Measurements from ENCODE around the gene GOLGA6L25. TPM values are rescaled to one million over a fixed set of nuclear protein-coding genes. Genes with fewer than 3 reads are reported as not detected.
A peak's percentile ranks its signal among the peaks of the same experiment; 100 is the strongest.
"Not testable (repeated sequence)": the region's sequence is repeated elsewhere in the genome, so short reads cannot be mapped to it uniquely, and the experiment has no call there.

GOLGA6L25 gene, protein sequence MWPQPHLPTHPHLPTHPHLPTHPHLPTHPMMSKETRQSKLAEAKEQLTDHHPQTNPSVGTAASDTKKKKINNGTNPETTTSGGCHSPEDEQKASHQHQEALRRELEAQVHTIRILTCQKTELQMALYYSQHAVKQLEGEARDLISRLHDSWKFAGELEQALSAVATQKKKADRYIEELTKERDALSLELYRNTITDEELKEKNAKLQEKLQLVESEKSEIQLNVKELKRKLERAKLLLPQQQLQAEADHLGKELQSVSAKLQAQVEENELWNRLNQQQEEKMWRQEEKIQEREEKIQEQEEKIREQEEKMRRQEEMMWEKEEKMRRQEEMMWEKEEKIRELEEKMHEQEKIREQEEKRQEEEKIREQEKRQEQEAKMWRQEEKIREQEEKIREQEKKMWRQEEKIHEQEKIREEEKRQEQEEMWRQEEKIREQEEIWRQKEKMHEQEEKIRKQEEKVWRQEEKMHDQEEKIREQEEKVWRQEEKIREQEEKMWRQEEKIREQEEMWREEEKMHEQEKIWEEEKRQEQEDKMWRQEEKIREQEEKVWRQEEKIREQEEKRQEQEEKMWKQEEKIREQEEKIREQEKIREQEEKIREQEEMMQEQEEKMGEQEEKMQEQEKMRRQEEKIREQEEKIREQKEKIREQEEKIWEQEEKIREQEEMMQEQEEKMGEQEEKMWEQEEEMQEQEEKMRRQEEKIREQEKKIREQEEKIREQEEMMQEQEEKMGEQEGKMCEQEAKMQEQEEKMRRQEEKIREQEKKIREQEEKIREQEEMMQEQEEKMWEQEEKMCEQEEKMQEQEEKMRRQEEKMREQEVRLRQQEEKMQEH
- total RNA-seq (not detected), polyA plus RNA-seq (not detected)
- long read RNA-seq, donor 1, result 0 reads
- long read RNA-seq, donor 2, result 0 reads
- long read RNA-seq, donor 3, result 0 reads

DNA sequence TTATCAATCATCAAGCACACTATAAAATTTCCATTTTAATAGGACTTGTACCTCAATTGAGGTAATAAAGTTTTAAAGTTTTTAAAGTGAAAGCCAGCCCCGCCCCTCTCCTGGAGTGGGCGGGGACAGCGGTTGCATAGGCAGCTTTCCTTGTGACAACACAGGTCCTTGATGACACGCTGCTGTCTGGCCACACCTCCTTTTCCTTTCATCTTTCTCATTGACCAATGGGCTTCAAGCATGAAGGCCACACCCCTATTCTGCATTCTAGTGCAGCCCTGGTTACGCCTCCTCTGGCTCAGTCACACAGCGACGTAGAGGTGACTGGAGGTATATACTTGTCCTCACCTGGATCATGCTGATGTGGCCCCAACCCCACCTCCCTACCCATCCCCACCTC is at the start of gene GOLGA6L25:
GOLGA6L25 (plus strand) TSS at position 301 of the 400 bp plus-strand sequence; CDS start at position 362, 61 bp downstream.
- H3K27me3 ChIP-seq; H3K27ac ChIP-seq; DNase-seq; H3K4me1 ChIP-seq (ENCODE audit: insufficient read depth); H3K9me3 ChIP-seq; H3K36me3 ChIP-seq; H3K4me3 ChIP-seq; intact Hi-C loops (cut with DNase I): not testable (repeated sequence)
- WGBS, 3 donors, result 100% methylated on average over 3 of the region's 7 CpGs; no CpG with 5 or more reads in 2 of the 3 donors

DNA sequence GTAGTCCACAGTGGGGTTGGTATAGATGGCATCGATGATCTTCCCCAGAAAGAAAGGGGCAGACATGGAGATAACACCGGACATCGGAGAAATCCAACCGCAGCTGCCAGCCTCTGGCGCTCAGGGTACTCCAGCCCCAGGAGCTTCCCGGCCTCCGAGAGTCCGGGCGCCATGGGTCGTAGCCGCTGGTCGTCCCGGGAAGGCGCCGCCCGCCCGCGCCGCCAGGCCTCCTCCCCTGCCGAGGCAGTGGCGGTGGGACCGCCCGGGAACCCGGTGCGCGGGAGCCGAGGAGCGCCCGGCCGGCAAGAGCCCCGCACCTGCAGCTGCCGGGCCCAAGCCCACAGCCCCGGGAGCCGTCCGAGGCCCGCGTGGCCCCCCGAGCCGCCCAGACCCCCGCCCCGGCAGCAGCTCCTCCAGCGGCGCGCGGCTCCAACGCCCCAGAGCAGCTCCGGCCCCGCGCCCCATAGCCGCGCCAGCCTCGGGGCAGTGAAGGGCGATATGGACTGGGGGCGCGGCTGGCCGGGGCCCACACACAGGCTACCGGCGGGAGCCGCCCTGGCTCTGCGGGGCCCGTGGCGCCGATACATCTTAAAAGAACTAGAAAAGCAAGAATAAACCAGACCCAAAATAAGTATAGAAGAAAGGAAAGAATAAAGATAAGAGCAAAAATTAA is 45.0 kb upstream of the GOLGA6L25 start:
- intact Hi-C loops (cut with DNase I); H3K27me3 ChIP-seq; H3K9me3 ChIP-seq; H3K27ac ChIP-seq; DNase-seq; H3K4me1 ChIP-seq (ENCODE audit: insufficient read depth); H3K4me3 ChIP-seq; H3K36me3 ChIP-seq: not testable (repeated sequence)
- WGBS, 3 donors, result 0% methylated on average over 16 of the region's 63 CpGs; no CpG with 5 or more reads in 2 of the 3 donors

DNA sequence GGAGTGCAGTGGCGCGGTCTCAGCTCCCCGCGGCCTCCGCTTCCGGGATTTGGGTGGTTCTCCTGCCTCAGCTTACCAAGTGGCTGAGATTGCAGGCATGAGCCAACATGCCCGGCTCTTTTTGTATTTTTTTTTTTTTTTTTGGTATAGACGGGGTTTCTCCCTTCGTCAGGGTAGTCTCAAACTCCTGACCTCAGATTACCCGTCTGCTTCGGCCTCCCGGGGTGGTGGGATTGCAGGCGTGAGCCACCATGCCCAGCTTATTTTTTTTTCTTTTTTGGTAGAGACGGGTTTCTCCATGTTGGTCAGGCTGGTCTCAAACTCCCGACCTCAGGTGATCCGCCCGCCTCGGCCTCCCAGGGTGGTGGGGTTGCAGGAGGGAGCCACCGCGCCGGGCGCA is 39.2 kb upstream of the GOLGA6L25 start:
- H3K27ac ChIP-seq; H3K9me3 ChIP-seq; intact Hi-C loops (cut with DNase I); H3K36me3 ChIP-seq; H3K4me3 ChIP-seq; H3K27me3 ChIP-seq; H3K4me1 ChIP-seq (ENCODE audit: insufficient read depth): not testable (repeated sequence)
- DNase-seq, result peak in 1 of 5 donors; percentile 21
- 86 to 88% methylated on average over 7 to 10 of the region's 22 CpGs; no CpG with 5 or more reads in 1 of the 3 donors for WGBS, 3 donors

DNA sequence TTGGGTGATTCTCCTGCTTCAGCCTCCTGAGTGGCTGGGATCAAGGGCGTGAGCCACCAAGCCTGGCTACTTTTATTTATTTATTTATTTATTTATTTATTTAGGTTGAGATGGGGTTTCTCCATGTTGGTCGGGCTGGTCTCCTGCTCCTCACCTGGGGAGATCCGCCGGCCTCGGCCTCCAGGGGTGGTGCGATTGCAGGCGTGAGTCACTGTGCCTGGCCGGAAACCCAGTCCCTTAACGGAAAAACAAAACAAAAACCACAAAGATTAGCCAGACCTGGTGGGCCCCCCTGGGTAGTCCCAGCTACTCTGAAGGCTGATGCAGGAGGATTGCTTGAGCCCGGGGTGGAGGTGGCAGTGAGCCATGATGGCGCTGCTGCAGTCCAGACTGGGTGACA is 38.2 kb upstream of the GOLGA6L25 start:
- H3K27me3 ChIP-seq; H3K36me3 ChIP-seq; H3K27ac ChIP-seq; H3K4me3 ChIP-seq; intact Hi-C loops (cut with DNase I); H3K9me3 ChIP-seq; H3K4me1 ChIP-seq (ENCODE audit: insufficient read depth); DNase-seq: not testable (repeated sequence)
- 78 to 81% methylated on average over 2 to 5 of the region's 11 CpGs; no CpG with 5 or more reads in 1 of the 3 donors for WGBS, 3 donors

DNA sequence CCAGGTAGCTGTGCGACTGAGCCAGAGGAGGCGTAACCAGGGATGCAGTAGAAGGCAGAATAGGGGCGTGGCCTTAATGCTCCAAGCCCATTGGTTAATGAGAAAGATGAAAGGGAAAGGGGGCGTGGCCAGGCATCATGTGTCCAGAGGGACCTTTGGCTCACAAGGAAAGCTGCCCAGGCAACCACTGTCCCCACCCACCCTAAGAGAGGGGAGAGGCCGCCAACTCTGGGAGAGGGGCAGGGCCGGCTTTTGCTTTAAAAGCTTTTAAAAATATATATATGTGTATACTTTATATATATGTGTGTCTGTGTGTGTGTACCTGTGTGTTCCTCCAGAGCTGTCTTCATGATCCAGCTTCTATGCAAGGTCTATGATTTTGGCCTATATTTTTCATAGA is 20.4 kb upstream of the GOLGA6L25 start, which contains the start of gene GOLGA8G:
GOLGA8G (minus strand) TSS at position 18 of the 400 bp plus-strand sequence. CDS start 62 bp downstream, outside the sequence.
- H3K4me1 ChIP-seq (ENCODE audit: insufficient read depth); H3K4me3 ChIP-seq; H3K36me3 ChIP-seq; intact Hi-C loops (cut with DNase I); H3K27ac ChIP-seq; DNase-seq; H3K27me3 ChIP-seq; H3K9me3 ChIP-seq: not testable (repeated sequence)
- WGBS, 3 donors, result 65 to 88% (median 74%) methylated on average over 3 to 4 of the region's 6 CpGs

DNA sequence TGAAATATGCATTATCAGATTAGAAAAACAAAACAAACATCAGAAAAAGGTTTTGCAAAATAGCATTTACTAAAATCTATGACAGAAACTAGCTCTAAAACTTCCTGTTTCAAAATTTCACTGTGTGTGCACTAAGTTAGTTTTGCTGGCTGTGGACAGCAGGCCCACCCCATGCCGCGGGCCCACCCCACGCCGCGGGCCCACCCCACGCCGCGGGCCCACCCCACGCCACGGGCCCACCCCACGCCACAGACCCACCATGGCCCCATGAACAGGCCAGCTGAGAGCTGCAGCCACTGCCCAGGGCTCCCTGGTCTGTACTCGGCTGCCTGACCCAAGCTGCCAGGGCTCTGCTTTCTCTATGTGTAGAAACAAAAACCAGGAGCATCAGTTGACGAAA is 20.0 kb downstream of the GOLGA6L25 start:
- H3K36me3 ChIP-seq; H3K27me3 ChIP-seq; H3K27ac ChIP-seq; H3K4me1 ChIP-seq (ENCODE audit: insufficient read depth); DNase-seq; intact Hi-C loops (cut with DNase I); H3K4me3 ChIP-seq; H3K9me3 ChIP-seq: not testable (repeated sequence)
- WGBS, 3 donors, result 29 to 45% methylated on average over 10 to 11 of the region's 13 CpGs; no CpG with 5 or more reads in 1 of the 3 donors

DNA sequence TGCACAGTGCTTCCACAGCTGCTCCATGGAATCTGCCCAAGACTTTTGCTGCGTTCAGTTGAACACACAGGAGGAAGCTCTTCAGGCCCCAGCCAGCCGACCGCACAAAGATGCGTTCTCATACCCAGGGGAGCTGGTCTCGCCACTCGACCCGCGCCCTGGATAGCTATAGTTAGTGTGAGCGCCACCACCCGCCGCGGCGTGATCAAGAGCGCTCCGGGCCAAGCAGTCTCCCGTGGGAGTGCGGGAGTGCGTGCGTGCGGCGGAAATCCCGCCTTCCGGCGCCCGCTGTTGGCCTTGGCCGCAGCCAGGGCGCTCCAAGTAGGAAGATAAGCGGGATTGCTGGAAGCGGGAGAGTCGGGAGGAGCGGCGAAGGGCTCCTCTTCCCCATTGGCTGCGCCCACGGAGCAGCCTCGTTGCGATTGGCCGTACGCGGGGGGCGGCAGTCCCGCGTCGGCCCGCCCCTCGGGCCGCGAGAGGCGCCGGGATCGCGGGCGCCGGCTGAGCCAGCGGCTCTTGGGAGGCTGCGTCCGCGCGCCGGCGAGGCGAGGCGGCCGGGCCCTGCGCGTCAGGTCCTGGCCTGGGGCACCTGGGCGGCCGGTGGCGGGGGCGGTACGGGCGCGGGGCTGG is 35.7 kb downstream of the GOLGA6L25 start:
- H3K4me1 ChIP-seq (ENCODE audit: insufficient read depth); intact Hi-C loops (cut with DNase I); H3K36me3 ChIP-seq; H3K27ac ChIP-seq; H3K27me3 ChIP-seq; H3K9me3 ChIP-seq; DNase-seq: not testable (repeated sequence)
- peak overlapping the region; percentile 33 for H3K4me3 ChIP-seq
- WGBS, 3 donors, result 0% methylated on average over 1 of the region's 72 CpGs; no CpG with 5 or more reads in 2 of the 3 donors

DNA sequence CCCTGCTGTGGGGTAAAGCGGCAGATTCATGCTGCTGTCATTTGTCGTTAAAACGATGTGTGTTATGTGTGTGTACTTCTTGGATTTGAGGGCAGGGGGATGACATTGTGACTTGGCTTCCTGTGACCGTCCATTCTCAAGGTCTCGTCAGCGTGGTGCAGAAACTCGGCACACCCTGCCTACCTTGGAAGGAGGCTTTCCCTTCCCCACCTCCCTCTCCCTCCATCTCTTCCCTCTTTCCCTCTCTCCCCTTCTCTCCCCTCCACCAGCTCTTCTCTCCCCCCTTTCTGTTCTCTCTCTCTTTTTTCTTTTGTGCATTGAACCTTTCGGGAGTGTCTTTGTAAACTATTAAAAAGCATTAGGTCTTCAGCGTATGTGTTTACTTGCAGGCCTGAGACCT is 36.4 kb downstream of the GOLGA6L25 start:
- DNase-seq; H3K9me3 ChIP-seq; H3K36me3 ChIP-seq; H3K4me1 ChIP-seq (ENCODE audit: insufficient read depth); H3K27me3 ChIP-seq; intact Hi-C loops (cut with DNase I); H3K27ac ChIP-seq: not testable (repeated sequence)
- 0 to 1% (median 0%) methylated on average over 5 to 9 of the region's 9 CpGs for WGBS, 3 donors
- peak overlapping the region; percentile 30 for H3K4me3 ChIP-seq

DNA sequence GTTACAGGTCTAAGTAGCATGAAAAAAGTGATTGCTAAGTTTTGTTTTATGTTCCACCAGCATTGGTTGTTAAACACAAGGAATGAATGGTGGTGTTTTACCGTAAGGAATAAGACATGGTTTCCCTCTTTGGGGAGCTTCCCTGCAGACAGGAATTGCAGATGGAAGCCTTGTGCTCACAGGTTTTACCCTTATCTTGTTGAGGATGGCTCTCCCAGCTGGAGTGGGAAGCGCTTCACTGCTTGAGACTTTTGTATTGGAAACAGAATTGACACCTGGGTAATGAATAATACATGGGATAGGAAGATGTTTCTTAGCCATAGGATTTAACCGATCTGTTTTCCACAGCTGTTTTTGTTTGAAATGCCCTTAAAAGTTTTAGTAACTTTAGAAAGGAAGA is 39.0 kb downstream of the GOLGA6L25 start:
- H3K27me3 ChIP-seq; H3K27ac ChIP-seq; H3K4me1 ChIP-seq (ENCODE audit: insufficient read depth); DNase-seq; H3K9me3 ChIP-seq; H3K36me3 ChIP-seq; intact Hi-C loops (cut with DNase I); H3K4me3 ChIP-seq: not testable (repeated sequence)
- no CpG with 5 or more reads among the region's 3 CpGs for WGBS, 3 donors

DNA sequence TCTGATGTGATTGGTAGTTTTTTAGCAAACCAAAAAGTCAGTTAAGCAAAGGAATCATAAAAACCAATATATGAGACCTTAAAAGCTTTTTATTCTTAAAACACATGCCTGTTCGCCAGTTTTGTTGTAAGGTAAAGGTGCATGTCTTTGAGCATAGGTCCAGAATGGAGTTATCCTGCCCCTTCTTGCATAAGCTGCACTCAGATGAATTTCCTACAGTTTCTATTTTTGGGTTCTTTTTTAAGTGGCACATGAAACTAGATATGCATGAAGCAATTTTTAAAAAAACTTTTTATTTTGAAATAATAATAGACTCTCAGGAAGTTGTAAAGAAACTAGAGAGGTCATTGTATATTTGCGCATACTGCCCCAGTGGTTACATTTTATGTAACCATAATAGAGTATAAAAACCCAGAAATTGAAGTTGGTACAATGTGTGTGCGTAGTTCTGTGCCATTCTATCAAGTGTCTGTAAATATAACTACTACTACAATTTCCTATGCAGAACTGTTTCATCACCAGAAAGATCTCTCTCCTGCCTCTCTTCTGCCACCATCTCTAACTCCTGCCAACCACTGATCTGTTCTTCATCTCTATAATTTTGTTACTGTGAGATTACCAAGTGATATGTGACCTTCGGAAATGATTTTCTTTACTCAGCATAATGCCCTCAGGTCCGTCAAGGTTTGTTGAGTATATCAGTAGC is 40.2 kb downstream of the GOLGA6L25 start:
- H3K27ac ChIP-seq; H3K36me3 ChIP-seq; DNase-seq; H3K4me3 ChIP-seq; intact Hi-C loops (cut with DNase I); H3K9me3 ChIP-seq; H3K27me3 ChIP-seq; H3K4me1 ChIP-seq (ENCODE audit: insufficient read depth): not testable (repeated sequence)
- 96 to 100% methylated on average over 1 to 2 of the region's 5 CpGs; no CpG with 5 or more reads in 1 of the 3 donors for WGBS, 3 donors

Measured in ovary (tissue), 10 donors.